ENCODE measurements around the gene SCN2A.
"Not testable (repeated sequence)": the region's sequence is repeated elsewhere in the genome, so short reads cannot be mapped to it uniquely, and the experiment has no call there.

Gene SCN2A

GRCh38 chr2:165348441-165348840 lies 109.2 kb downstream of the SCN2A start:
- no peak for DNase-seq

GRCh38 chr2:165349181-165349580 lies 110.0 kb downstream of the SCN2A start:
- DNase-seq = no peak

GRCh38 chr2:165357758-165358157 lies 118.5 kb downstream of the SCN2A start:
- DNase-seq = no peak

- DNase-seq = no peak
Measured at GRCh38 chr2:165361514-165361913, 122.3 kb downstream of the SCN2A start.

GRCh38 chr2:165369131-165369897 lies 130.1 kb downstream of the SCN2A start:
- no peak for DNase-seq

GRCh38 chr2:165369898-165370296 lies 130.7 kb downstream of the SCN2A start:
- DNase-seq = no peak

- peak; percentile 83 for DNase-seq
Measured at GRCh38 chr2:165371356-165371755, 132.1 kb downstream of the SCN2A start.

GRCh38 chr2:165373278-165374010 lies 134.2 kb downstream of the SCN2A start:
- no peak for DNase-seq

- no peak for DNase-seq
Measured at GRCh38 chr2:165376571-165376975, 137.4 kb downstream of the SCN2A start.

GRCh38 chr2:165382362-165382761 lies 143.1 kb downstream of the SCN2A start:
- DNase-seq = no peak

GRCh38 chr2:165390875-165391274 lies 151.7 kb downstream of the SCN2A start:
- DNase-seq = no peak

GRCh38 chr2:165391791-165392190 lies 152.6 kb downstream of the SCN2A start:
- no peak for DNase-seq

- DNase-seq = not testable (repeated sequence)
Measured at GRCh38 chr2:165398603-165399002, 159.4 kb downstream of the SCN2A start.

- peak; percentile 43 for DNase-seq
Measured at GRCh38 chr2:165401285-165401852, 162.2 kb downstream of the SCN2A start.

GRCh38 chr2:165402162-165402561 lies 162.9 kb downstream of the SCN2A start:
- DNase-seq = no peak

GRCh38 chr2:165406173-165406572 lies 167.0 kb downstream of the SCN2A start:
- DNase-seq = no peak

GRCh38 chr2:165407466-165407865 lies 168.3 kb downstream of the SCN2A start:
- no peak for DNase-seq

- DNase-seq = no peak
Measured at GRCh38 chr2:165408186-165408585, 169.0 kb downstream of the SCN2A start.

- no peak for DNase-seq
Measured at GRCh38 chr2:165410276-165410675, 171.1 kb downstream of the SCN2A start.

- no peak for DNase-seq
Measured at GRCh38 chr2:165414187-165414586, 175.0 kb downstream of the SCN2A start.

GRCh38 chr2:165417009-165417408 lies 177.8 kb downstream of the SCN2A start:
- no peak for DNase-seq

- DNase-seq = no peak
Measured at GRCh38 chr2:165420231-165420630, 181.0 kb downstream of the SCN2A start.

- no peak for DNase-seq
Measured at GRCh38 chr2:165423081-165423480, 183.9 kb downstream of the SCN2A start.

- no peak for DNase-seq
Measured at GRCh38 chr2:165425556-165425955, 186.3 kb downstream of the SCN2A start.

Data from NCI-H1105 (cell line).